Activated CD8-positive, alpha-beta memory T cell treated with anti-CD3 and anti-CD28 coated beads for 1 hour (primary cell): ENCODE results near the gene HGFAC.

Experiments used
- DNase-seq, 2 donors: peaks; one replicate each; pipeline ENCODE4 v3.0.0-alpha.2; 2020; ENCODE audit warnings: low read depth in 1 of 2; ENCODE audit errors: extremely low read depth in 1 of 2

HGFAC gene

DNA sequence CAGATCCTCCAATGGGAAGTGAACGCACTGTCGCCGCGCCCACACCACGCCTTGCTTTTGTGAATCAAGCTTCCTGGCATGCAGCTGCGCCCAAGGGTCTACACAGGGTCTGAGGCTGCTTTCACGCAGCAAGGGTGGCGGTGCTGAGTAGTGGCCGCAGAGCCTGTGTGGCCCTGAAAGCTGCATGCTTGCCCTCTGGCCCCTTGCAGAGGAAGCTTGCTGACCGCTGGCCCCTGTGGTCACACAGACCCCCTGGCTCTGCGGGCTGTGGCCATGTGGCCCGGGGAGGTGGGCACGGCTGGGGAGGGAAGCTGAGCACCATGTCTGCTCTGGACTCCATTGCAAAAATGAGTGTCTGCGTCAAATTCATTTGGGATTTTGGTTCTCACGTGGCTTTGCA lies 30.1 kb downstream of the HGFAC start:
- no peak for DNase-seq

DNA sequence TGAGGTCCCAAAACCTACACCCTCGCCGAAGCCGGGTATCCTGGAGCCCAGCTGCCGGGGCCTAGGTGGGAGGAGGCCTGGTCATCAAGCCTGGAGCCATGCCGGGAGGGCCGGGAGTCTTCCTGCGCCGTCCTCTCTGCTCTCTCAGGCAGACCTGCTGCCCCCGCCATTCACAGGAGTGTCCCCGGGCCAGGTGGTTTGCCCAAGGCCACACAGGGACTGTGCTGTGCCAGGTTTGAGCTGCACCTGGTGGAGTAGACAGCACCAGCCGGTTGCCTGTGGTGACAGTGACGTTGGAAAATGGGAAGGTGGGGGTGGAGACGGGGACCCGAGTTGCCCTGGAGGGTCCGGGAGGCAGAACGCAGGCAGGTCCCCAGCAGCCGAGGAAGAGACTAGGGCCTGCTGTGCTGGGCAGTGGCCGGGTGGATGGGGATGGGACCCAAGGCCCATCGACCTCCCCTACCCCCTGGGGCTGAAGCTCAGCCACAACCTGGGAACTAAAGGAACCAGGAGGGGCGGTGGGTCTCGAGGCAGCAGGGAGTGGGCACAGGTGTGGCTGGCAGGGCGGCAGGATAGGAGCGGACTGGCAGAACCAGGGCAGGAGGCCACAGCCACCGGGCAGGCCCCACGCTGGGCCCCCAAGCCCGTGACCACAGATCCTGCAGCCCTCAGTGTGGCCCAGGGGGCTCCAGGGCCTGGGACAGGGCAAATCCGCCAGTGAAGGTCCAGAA lies 30.8 kb downstream of the HGFAC start:
- DNase-seq, result no peak

DNA sequence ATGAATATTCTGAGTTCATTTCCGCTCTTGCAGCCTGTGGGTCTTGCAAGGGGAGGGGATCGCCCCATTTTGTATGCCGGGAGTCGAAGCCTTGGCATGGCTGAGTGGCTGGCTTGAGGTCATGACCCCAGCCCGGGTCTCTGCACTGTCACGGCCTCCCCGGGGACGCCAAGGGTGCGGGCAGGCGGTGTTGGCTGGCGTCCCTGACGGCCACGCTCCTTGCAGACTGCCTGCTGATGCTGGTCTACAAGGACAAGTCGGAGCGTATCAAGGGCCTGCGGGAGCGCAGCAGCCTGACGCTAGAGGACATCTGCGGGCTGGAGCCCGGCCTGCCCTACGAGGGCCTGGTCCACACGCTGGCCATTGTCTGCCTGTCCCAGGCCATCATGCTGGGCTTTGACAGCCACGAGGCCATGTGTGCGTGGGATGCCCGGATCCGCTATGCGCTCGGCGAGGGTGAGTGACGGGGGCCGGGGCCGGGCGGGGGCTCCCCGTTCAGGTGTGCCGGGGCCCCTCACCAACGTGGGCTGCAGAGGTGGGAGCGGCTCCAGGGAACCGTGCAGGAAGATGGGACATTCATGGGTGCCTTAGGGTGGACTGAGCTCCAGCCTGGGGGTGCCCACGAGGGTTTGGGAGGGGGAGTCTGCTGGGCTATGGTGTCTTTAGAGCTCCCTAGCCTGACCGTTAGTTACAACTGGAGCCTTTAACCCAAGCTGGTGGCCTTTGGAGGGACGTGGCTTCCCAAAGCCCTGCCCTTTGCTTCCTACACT lies 31.6 kb downstream of the HGFAC start:
- DNase-seq, result no peak

DNA sequence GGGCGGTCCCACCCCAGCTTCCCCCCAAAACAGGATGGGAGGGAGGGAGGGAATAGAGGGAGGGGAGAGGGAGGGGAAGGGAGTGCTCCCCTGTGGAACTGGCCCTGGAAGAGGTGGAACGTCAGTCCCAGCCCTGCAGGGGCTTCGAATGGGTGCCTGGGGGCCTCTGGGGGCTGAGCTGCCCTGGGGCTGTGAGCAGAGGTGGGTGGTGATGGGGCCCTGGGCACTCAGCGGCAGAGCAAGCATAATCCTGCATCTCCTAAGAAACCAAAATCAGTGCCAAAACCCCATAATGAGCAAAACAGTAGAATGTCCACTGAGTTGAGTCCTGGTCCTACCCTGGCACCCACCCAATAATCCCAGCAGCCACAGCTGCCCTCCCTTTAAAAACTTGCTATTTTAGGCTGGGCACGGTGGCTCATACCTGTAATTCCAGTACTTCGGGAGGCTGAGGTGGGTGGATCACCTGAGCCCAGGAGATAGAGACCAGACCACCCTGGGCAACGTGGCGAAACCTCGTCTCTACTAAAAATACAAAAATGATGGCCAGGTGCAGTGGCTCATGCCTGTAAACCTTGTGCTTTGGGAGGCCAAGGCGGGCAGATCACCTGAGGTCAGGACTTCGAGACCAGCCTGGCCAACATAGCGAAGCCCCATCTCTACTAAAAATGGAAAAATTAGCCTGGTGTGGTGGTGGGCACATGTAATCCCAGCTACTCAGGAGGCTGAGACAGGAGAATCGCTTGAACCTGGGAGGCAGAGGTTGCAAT lies 32.4 kb downstream of the HGFAC start:
- DNase-seq, result no peak

DNA sequence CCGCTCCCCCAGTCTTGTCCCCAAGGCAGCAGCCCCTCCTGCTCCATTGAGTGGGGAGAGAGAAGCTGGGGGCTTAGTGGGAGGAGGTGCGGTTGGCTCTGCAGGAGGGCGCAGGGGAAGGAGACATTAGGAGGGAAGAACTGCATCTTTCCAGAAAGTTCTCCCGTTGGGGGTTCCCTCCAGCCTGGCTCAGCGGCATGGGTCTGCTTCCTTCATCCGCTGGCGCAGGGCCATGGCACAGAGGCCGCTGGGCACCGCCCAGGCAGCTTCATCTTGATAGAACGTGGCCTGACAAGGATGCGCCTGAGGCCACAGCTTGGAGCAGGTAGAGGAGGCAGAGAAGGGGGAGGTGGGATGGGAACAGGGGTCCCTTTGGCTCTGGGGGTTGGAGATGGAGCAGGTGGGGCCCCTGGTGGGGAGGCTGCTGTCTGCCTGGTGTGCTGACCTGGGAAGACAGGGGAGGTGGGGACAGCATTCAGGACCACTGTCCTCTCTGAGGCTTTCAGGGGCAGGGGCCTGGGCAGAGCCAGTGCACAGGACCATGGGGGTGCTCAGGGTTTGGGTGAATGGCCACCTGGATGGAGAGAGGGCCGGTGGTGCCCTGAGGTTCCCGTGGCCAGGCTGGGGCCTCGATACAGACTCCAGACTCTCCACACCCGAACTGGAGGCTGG lies 33.4 kb downstream of the HGFAC start:
- DNase-seq, result no peak

DNA sequence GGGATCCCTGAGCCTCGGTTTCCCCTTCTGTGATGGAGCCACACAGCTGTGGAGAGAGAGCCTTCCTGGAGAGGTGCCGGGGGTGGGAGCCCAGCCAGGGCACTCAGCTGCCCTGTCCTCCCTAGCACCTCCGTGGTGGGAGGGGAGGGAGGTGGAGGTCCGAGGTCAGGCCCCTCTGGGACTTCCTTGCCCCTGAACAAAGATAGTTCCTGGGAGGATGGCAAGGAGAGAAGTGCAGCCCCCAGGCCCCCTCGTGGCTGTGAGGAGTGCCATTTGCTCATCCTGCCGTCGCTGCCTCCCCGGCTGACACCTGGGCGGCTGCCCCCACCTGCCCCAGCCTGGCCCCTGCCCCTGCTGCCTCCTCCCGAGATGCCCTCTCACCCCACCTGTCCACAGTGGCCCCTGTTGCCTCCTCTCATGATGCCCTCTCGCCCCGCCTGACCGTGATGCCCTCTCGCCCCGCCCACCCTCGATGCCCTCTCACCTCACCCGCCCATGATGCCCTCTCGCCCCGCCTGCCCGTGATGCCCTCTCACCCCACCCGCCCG lies 34.0 kb downstream of the HGFAC start:
- DNase-seq, result no peak

DNA sequence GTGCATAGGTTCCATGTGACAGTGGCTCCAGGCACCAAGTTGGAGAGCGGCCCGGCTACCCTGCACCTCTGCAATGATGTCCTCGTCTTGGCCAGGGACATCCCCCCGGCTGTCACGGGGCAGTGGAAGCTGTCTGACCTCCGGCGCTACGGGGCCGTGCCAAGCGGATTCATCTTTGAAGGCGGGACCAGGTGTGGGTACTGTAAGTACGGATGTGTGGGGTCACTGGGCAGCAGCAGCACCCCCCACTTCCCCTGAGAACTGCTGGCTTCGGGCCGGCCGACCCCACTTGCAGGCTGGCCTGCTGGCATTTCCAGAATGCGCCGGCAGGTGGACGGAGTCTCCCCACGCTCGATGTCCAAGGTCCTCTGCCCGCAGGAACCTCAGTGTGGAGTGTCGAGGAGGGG lies 34.6 kb downstream of the HGFAC start:
- DNase-seq, result no peak

DNA sequence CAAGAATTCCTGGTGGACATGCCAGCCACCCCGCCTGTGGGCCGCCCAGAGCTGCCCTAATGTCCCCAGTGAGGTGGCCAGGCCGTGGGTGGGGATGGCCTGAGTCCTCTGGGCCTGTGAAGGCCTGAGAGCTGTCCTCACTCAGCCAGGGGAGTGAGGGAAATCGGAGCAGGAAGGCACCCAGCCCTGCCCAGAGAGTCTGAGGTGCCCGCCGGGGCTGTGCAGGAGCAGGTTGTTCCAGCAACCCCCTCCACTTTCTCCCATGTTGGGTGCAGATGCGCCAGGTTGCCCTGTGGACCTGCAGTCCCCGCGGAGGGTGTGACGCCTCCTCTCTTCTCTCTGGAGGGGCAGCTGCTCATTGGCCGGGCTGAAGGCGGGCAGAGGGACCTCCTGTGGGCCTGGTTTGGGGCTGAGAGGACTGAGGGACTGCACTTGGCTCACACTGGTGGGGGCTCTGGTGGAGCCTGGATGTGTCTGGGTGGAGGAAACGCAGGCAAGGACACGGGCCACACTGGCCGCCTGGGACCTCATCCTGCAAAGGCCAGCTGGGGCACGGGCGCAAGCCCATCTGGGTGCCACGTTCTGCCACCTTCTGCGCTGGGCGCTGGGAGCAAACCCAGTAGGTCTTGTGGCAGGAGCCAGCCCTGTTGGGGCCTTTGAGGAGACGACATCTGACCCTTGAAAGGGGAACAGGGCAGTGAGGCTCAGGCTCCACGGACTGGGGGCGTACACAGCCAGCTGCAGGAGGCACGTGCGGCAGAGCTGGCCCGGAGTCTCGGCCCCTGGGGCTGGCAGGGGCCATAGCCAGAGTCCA lies 35.4 kb downstream of the HGFAC start:
- DNase-seq, result no peak

DNA sequence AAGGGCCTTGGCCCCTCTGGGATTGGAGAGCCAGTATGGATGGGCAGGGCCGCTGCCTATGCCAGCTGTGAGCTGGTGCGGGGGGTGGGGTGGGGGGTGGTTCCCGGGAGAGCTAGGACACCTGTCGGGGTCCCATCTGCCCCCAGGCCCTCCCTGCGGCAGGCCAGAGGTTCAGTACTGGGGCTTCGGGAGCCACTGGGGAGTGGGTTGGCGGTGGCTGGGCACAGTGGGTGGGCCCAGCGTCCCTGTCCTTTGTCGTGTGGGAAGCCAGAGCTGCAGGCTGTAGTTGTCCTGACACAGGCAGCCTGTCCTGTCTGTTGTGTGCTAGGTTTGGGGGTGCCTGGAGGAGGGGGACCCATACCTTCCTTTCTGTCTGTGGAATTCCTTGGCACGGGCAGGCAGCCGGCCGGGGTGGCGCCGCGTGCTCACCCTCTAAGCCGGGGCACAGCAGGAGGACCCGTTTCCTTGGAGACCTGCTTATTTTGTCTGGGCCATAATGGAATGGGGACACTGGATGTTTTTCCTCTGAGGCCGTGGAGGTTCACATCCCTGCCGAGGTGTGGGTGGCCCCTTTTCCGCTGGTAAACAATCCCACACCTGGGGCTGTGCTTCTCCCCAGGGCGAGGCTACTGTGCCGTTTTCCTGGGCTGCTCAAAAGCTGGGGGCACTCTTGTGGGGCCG lies 36.1 kb downstream of the HGFAC start:
- no peak for DNase-seq

DNA sequence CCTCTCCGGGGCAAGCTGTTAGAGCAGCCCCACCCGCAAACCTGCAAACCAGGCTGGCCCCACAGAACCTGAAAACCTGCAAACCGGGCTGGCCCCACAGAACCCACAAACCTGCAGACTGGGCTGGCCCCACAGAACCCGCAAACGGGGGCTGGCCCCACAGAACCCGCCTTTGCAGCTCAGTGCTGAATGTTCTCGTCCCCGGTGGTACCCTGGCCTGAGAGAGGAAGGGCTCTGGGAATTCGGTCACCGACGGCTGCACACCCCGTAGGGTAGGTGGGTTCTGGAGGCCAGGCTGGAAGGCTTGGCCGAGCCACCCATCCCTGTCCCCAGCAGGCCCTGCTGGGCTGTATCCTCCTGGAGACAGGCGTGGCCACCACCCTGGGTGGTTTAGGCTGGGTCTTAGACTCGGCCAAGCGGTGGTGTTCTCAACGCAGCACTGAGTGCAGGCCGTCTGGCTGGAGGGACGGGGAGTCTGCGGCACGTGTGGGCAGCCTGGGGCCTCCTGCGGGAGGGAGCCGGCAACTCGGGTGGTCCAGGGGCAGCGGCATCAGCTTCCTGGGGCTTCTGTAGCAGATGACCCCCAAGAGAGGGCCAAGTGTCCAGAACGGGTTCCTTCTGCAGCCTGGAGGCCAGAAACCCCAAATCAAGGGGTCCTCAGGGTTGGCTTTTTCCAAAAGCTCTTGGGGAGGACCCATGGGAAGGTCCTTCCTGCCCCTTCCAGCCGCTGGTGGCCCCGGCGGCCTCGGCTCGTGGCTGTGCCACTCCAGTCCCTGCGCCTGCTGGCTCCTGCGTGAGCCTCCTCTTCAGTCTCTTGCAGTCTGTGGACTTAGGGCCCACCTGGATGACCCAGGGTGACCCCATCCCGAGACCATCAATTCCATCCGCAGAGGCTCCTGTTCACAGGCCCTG lies 36.9 kb downstream of the HGFAC start:
- no peak for DNase-seq

DNA sequence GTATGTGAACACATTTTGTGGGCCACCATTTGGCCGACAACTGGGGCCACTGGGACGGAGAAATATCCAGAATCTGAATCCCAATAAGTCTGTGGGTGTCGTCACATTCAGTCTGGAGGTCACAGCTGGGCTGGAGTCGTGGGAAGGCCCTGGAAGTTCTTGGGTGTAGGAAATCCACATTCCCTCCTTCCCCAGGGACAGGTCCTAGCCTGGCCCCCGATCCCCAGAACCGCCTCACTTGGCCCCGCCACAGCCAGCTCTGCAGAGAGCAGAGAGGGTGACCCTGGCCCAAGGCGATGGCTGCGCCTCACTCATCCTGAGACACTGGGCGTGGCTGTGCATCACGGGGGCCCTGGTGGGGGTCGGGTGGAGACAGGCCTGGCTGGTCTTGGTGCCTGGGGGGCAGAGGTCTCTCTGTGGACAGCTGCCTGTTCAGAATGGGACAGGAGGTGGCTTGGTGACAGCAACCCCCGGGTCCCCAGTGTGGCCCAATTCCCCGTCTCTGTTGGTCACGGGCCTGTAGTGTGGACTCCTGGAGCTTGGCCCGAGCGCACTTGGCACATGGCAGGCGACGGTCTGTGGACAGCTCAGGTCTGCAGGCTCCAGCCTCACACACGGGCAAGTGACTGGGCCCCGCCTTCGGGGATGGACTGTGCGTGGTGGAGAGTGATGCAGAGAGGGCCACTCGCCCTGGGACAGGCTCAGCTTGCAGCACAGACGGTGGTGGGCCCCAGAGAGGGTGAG lies 37.8 kb downstream of the HGFAC start:
- no peak for DNase-seq

DNA sequence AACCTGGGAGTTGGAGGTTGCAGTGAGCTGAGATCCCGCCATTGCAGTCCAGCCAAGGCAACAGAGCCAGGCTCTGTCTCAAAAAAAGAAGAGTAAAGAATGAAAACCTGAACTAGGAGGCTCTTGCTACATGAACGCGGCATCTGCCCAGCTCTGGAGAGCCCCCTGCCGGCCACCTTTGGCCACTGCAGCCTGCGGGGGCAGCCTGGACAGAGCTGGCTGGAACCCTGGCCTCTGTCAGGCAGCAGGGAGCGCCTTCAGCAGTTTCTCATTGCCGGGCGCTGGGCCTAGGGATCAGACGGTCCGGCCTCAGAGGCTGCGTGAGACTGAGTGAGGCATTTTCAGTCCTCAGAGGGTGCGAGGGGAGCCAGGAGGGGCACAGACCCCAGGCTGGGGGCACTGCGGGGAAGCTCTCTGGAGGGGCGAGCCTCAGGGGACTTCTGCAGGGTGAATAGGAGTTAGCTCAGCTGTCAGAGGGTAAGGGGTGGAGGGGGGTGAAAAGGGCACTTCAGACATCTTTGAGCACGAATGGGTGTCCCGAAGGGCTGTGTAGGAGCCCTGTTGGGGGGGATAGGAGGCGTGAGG lies 38.9 kb downstream of the HGFAC start:
- DNase-seq, result peak; percentile 7 to 63

DNA sequence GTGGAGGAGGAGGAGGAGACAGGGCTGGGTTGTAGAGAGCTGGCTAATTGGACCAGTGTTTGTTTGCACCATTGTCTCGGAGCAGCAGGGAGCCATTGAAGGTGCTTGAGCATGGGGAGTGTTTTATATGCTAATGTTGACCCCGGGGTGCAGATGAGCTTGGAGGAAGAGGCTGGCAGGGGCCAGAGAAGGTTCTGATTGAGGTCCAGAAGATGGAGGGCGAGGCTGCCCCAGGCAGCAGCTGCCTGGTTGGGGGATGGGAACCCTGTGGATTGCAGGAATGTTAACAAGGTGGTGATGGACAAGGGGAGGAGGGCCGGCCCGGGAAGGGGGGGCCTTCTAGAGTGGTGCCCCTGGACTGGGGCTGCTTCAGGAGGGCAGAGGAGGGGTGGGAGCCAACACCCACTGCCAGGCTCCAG lies 39.4 kb downstream of the HGFAC start:
- DNase-seq, result no peak

DNA sequence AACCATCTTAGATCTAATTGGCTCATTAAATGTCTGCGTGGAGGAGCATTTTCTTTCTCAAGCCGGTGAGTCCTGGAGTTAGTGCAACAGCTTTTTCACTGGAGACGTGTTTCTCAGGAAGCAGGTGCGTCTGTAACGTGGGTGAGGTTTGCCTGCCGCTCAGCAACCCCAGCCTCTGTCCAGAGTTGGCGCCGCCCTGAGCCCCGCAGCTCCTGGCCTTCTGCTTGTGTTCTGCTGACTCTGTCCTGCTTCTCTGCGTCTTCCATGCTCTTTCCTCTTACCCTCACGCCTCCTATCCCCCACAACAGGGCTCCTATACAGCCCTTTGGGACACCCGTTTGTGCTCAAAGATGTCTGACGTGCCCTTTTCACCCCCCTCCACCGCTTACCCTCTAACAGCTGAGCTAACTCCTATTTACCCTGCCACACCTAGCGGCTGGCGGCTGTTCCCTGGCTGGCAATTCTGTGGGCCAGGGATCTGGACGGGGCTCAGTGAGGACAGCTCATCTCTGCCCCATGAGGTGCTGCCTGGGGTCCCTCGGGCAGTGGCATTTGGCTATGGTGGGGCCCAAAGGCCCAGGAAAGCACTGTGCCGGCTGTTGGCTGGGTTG lies 40.1 kb downstream of the HGFAC start:
- no peak for DNase-seq

DNA sequence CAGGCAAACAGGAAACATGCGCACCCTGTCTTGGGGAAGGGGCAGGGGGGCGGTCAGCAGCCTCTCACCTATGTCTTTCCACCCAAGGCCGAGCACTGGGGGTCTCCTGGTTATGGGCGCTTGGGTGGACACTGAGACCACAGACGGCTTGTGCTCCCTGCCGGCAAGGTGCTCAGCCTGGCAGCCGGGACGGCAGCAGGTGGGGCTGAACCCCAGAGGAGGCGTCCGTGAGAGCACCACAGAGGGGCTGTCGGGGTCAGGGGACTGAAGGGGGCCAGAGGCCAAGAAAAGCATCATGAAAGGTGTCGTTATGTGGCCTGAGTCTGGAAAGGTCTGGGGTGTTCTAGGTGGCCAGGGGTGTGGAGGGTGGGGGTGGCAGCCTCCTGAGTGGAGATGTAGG lies 40.9 kb downstream of the HGFAC start:
- DNase-seq, result no peak

DNA sequence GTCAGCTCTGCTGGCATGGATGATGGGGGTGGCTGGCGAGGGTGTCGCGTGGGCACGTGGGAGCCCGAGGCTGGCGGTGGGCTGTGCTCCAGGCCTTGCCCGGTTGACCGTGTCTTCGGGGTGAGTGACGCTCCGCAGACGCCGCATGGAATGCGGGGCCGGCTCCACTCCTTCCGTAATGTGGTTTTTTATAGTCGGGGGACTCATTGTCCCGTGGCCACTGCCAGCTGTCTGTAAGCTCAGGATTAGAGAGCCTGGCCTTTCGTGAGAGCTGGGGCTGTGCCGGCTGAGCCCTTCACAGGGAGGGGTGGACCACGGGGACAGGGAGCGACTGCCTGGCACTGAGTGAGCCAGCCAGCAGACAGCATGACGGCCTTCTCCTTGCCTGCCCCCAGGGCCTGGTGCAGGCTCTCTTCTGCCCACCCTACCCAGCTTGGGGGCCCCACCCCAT lies 41.7 kb downstream of the HGFAC start:
- no peak for DNase-seq
